Activated CD4-positive, alpha-beta T cell treated with anti-CD3 and anti-CD28 coated beads, Interleukin-2, Interleukin-4, amounts not matched to agents 100 ng/mL and 50 ng/mL, durations not matched to agents 16 hours and 8 hours (primary cell): ENCODE data around the gene COL19A1.
"Not testable (repeated sequence)": the region's sequence is repeated elsewhere in the genome, so short reads cannot be mapped to it uniquely, and the experiment has no call there.

Source experiments
- DNase-seq: peaks from one replicate; pipeline ENCODE4 v3.0.0-alpha.2; 2020; ENCODE audit warnings: low spot score

COL19A1 gene

GRCh38 chr6:69965974-69966373, 99.6 kb downstream of the COL19A1 start:
- not testable (repeated sequence) for DNase-seq

GRCh38 chr6:69973138-69973537, 106.8 kb downstream of the COL19A1 start:
- DNase-seq, result no peak

GRCh38 chr6:69973763-69974162, 107.4 kb downstream of the COL19A1 start:
- DNase-seq, result no peak

- no peak for DNase-seq
Observed at GRCh38 chr6:69974193-69974592, 107.8 kb downstream of the COL19A1 start.

- DNase-seq, result no peak
Observed at GRCh38 chr6:69976591-69977090, 110.3 kb downstream of the COL19A1 start.

GRCh38 chr6:69980624-69981023, 114.3 kb downstream of the COL19A1 start:
- DNase-seq, result no peak

- DNase-seq, result no peak
Observed at GRCh38 chr6:69984506-69984905, 118.2 kb downstream of the COL19A1 start.

GRCh38 chr6:69985180-69985579, 118.8 kb downstream of the COL19A1 start:
- peak; percentile 16 for DNase-seq

GRCh38 chr6:69987550-69987949, 121.2 kb downstream of the COL19A1 start:
- no peak for DNase-seq

- no peak for DNase-seq
Observed at GRCh38 chr6:69988458-69989126, 122.2 kb downstream of the COL19A1 start.

GRCh38 chr6:69994251-69994650, 127.9 kb downstream of the COL19A1 start:
- no peak for DNase-seq

- DNase-seq, result no peak
Observed at GRCh38 chr6:70008189-70008588, 141.8 kb downstream of the COL19A1 start.

GRCh38 chr6:70010339-70010738, 144.0 kb downstream of the COL19A1 start:
- not testable (repeated sequence) for DNase-seq

GRCh38 chr6:70023201-70023600, 156.8 kb downstream of the COL19A1 start:
- DNase-seq, result not testable (repeated sequence)

- no peak for DNase-seq
Observed at GRCh38 chr6:70028246-70028645, 161.9 kb downstream of the COL19A1 start.

GRCh38 chr6:70028926-70029325, 162.6 kb downstream of the COL19A1 start:
- DNase-seq, result no peak

- DNase-seq, result no peak
Observed at GRCh38 chr6:70033781-70034180, 167.4 kb downstream of the COL19A1 start.

GRCh38 chr6:70037445-70037844, 171.1 kb downstream of the COL19A1 start:
- no peak for DNase-seq

- DNase-seq, result no peak
Observed at GRCh38 chr6:70040766-70041165, 174.4 kb downstream of the COL19A1 start.

GRCh38 chr6:70041411-70041810, 175.1 kb downstream of the COL19A1 start:
- no peak for DNase-seq

- no peak for DNase-seq
Observed at GRCh38 chr6:70045413-70045812, 179.1 kb downstream of the COL19A1 start.

GRCh38 chr6:70051197-70052124, 185.1 kb downstream of the COL19A1 start:
- no peak for DNase-seq
